HG03175 (cell line): ENCODE data around the gene JOSD2.

Source experiments
- ATAC-seq: cut with Tn5 transposase; IDR thresholded peaks from one replicate; pipeline ENCODE4 v1.9.1; 2021; ENCODE audit warnings: mild to moderate bottlenecking, moderate library complexity; ENCODE audit not compliant: unreplicated experiment

The JOSD2 gene

GRCh38 chr19:50514346-50515167 is 3.6 kb upstream of the JOSD2 start:
- ATAC-seq, result no peak

- no peak for ATAC-seq
Observed at GRCh38 chr19:50513746-50514345, 2.9 kb upstream of the JOSD2 start, which contains the start of gene ASPDH. Gene ASPDH, minus strand, starts transcription at chr19:50513913. Its CDS starts 90 bp downstream, at chr19:50513823.

GRCh38 chr19:50512999-50513745 is 2.2 kb upstream of the JOSD2 start:
- no peak for ATAC-seq

GRCh38 chr19:50512112-50512998 is 1.4 kb upstream of the JOSD2 start:
- no peak for ATAC-seq

- no peak for ATAC-seq
Observed at GRCh38 chr19:50510700-50511068, 307 bp downstream of the JOSD2 start.

GRCh38 chr19:50510121-50510670 is 795 bp downstream of the JOSD2 start:
- ATAC-seq, result no peak

GRCh38 chr19:50509366-50509765 is 1.6 kb downstream of the JOSD2 start:
- no peak for ATAC-seq

GRCh38 chr19:50508843-50509190 is 2.2 kb downstream of the JOSD2 start:
- no peak for ATAC-seq

GRCh38 chr19:50507376-50507775 is 3.6 kb downstream of the JOSD2 start:
- no peak for ATAC-seq

- no peak for ATAC-seq
Observed at GRCh38 chr19:50506700-50507099, 4.3 kb downstream of the JOSD2 start.

- ATAC-seq, result no peak
Observed at GRCh38 chr19:50505856-50506611, 5.0 kb downstream of the JOSD2 start.

- ATAC-seq, result no peak
Observed at GRCh38 chr19:50501568-50502475, 9.2 kb downstream of the JOSD2 start.

- ATAC-seq, result no peak
Observed at GRCh38 chr19:50501186-50501567, 9.8 kb downstream of the JOSD2 start.

- ATAC-seq, result no peak
Observed at GRCh38 chr19:50500753-50501151, 10.2 kb downstream of the JOSD2 start.

- ATAC-seq, result no peak
Observed at GRCh38 chr19:50500060-50500752, 10.8 kb downstream of the JOSD2 start.

- no peak for ATAC-seq
Observed at GRCh38 chr19:50498219-50499056, 12.6 kb downstream of the JOSD2 start.

- ATAC-seq, result no peak
Observed at GRCh38 chr19:50497022-50497405, 14.0 kb downstream of the JOSD2 start.
